H9 (cell line): Measurements from ENCODE around the gene PPP2R2B. TPM values are rescaled to one million over a fixed set of nuclear protein-coding genes. Genes with fewer than 3 reads are reported as not detected.

Experiments used
- DNase-seq: peaks from one replicate; pipeline ENCODE4 v3.0.0-alpha.2; 2017
- H2AFZ ChIP-seq: one replicate; pipeline ENCODE4 v1.6.1; 2013; ENCODE audit warnings: mild to moderate bottlenecking, low read length, control low read depth, moderate library complexity
- H2AK5ac ChIP-seq: 2 replicates; pipeline ENCODE4 v1.6.1; 2013; ENCODE audit warnings: low read length, control low read depth, mixed read lengths; ENCODE audit not compliant: insufficient read length
- H2BK120ac ChIP-seq: one replicate; pipeline ENCODE4 v1.6.1; 2013; ENCODE audit warnings: low read depth, mild to moderate bottlenecking, low read length, control low read depth, inconsistent platforms; ENCODE audit not compliant: poor library complexity, severe bottlenecking
- H2BK12ac ChIP-seq: 2 replicates; pipeline ENCODE4 v1.6.1; 2013; ENCODE audit warnings: low read length, control low read depth, mixed read lengths, low read depth; ENCODE audit not compliant: insufficient read length
- H2BK15ac ChIP-seq: 2 replicates; pipeline ENCODE4 v1.6.1; 2013; ENCODE audit warnings: low read depth, low read length, control low read depth
- H2BK20ac ChIP-seq: one replicate; pipeline ENCODE4 v1.6.1; 2013; ENCODE audit warnings: low read depth, mild to moderate bottlenecking, low read length, control low read depth, inconsistent platforms; ENCODE audit not compliant: poor library complexity, severe bottlenecking
- H2BK5ac ChIP-seq: 2 replicates; pipeline ENCODE4 v1.6.1; 2013; ENCODE audit warnings: low read length, control low read depth, mixed read lengths; ENCODE audit not compliant: insufficient read length
- H3K14ac ChIP-seq: 2 replicates; pipeline ENCODE4 v1.6.1; 2013; ENCODE audit warnings: low read length, control low read depth; ENCODE audit not compliant: insufficient read depth
- H3K18ac ChIP-seq: 2 replicates; pipeline ENCODE4 v1.6.1; 2013; ENCODE audit warnings: low read depth, mild to moderate bottlenecking, mixed read lengths, low read length, control low read depth; ENCODE audit not compliant: insufficient read length
- H3K23ac ChIP-seq: 2 replicates; pipeline ENCODE4 v1.6.1; 2013; ENCODE audit warnings: low read length, control low read depth, mixed read lengths, low read depth; ENCODE audit not compliant: insufficient read length
- H3K23me2 ChIP-seq: 2 replicates; pipeline ENCODE4 v1.6.1; 2013; ENCODE audit warnings: low read depth, mild to moderate bottlenecking, mixed read lengths, low read length, control low read depth; ENCODE audit not compliant: insufficient read length, poor library complexity, severe bottlenecking
- H3K27ac ChIP-seq: 2 replicates; pipeline ENCODE4 v1.5.1; 2013; ENCODE audit warnings: low read length, control low read depth, mixed read lengths, low read depth; ENCODE audit not compliant: insufficient read length
- H3K27me3 ChIP-seq: 2 replicates; pipeline ENCODE4 v1.6.1; 2013; ENCODE audit warnings: low read length, control low read depth, inconsistent platforms; ENCODE audit not compliant: insufficient read depth
- H3K4ac ChIP-seq: 2 replicates; pipeline ENCODE4 v1.6.1; 2013; ENCODE audit warnings: low read depth, mild to moderate bottlenecking, control low read depth, inconsistent platforms, low read length, moderate library complexity
- H3K4me1 ChIP-seq: 2 replicates; pipeline ENCODE4 v1.6.1; 2013; ENCODE audit warnings: low read length, control low read depth, inconsistent platforms; ENCODE audit not compliant: insufficient read depth
- H3K4me2 ChIP-seq: 2 replicates; pipeline ENCODE4 v1.6.1; 2013; ENCODE audit warnings: low read length, control low read depth, mixed read lengths; ENCODE audit not compliant: insufficient read length, insufficient read depth
- H3K56ac ChIP-seq: 2 replicates; pipeline ENCODE4 v1.6.1; 2013; ENCODE audit warnings: low read depth, mild to moderate bottlenecking, mixed read lengths, low read length, control low read depth; ENCODE audit not compliant: insufficient read length
- H3K79me1 ChIP-seq: 2 replicates; pipeline ENCODE4 v1.6.1; 2013; ENCODE audit warnings: low read depth, mild to moderate bottlenecking, moderate library complexity, low read length, control low read depth, inconsistent platforms; ENCODE audit not compliant: insufficient read depth, poor library complexity, severe bottlenecking
- H3K79me2 ChIP-seq: 2 replicates; pipeline ENCODE4 v1.6.1; 2013; ENCODE audit warnings: low read length, control low read depth, inconsistent platforms; ENCODE audit not compliant: insufficient read depth
- H3K9ac ChIP-seq: 2 replicates; pipeline ENCODE4 v1.6.1; 2013; ENCODE audit warnings: low read length, control low read depth, mixed read lengths; ENCODE audit not compliant: insufficient read length; ENCODE audit errors: extremely low read depth
- H3K9me3 ChIP-seq: one replicate; pipeline ENCODE4 v1.6.1; 2013; ENCODE audit warnings: low read depth, low read length, inconsistent platforms; ENCODE audit not compliant: control insufficient read depth
- H3T11ph ChIP-seq: one replicate; pipeline ENCODE4 v1.6.1; 2013; ENCODE audit warnings: mild to moderate bottlenecking, low read length, control low read depth, inconsistent platforms
- H4K20me1 ChIP-seq: one replicate; pipeline ENCODE4 v1.6.1; 2013; ENCODE audit not compliant: control insufficient read depth, insufficient read length, insufficient read depth
- H4K5ac ChIP-seq: 2 replicates; pipeline ENCODE4 v1.6.1; 2013; ENCODE audit warnings: low read depth, mild to moderate bottlenecking, mixed read lengths, low read length, control low read depth; ENCODE audit not compliant: insufficient read length
- H4K8ac ChIP-seq: replicated peaks from 2 replicates; pipeline ENCODE4 v1.6.1; 2013; ENCODE audit warnings: low read length, control low read depth, mixed read lengths, low read depth; ENCODE audit not compliant: insufficient read length
- H4K91ac ChIP-seq: 2 replicates; pipeline ENCODE4 v1.6.1; 2013; ENCODE audit warnings: low read depth, mild to moderate bottlenecking, moderate library complexity, mixed read lengths, low read length, control low read depth; ENCODE audit not compliant: insufficient read length
- H3K27ac Mint-ChIP-seq, 3 experiments: 2 replicates in 2 of 3; 3 replicates in 1 of 3; pipeline ENCODE4 v1.8.0; 2020 to 2021; ENCODE audit warnings: mixed read lengths in 3 of 3, mild to moderate bottlenecking in 1 of 3, moderate library complexity in 1 of 3
- H3K27me3 Mint-ChIP-seq: 2 replicates; pipeline ENCODE4 v1.8.0; 2021; ENCODE audit warnings: low read depth, mild to moderate bottlenecking, moderate library complexity, mixed read lengths
- H3K36me3 Mint-ChIP-seq, 3 experiments: 2 replicates in 2 of 3; 3 replicates in 1 of 3; pipeline ENCODE4 v1.8.0; 2020 to 2021; ENCODE audit warnings: low read depth in 3 of 3, mixed read lengths in 3 of 3; ENCODE audit not compliant: insufficient read depth in 1 of 3
- H3K4me1 Mint-ChIP-seq, 2 experiments: 2 replicates each; pipeline ENCODE4 v1.8.0; 2020; ENCODE audit warnings: mixed read lengths in 2 of 2
- H3K4me3 Mint-ChIP-seq, 2 experiments: 2 replicates in 1 of 2; 3 replicates in 1 of 2; pipeline ENCODE4 v1.8.0; 2020 to 2021; ENCODE audit warnings: mild to moderate bottlenecking in 2 of 2, mixed read lengths in 2 of 2, moderate library complexity in 1 of 2
- H3K9me3 Mint-ChIP-seq, 2 experiments: 2 replicates in 1 of 2; 3 replicates in 1 of 2; pipeline ENCODE4 v1.8.0; 2020; ENCODE audit warnings: mild to moderate bottlenecking in 2 of 2, mixed read lengths in 2 of 2, moderate library complexity in 1 of 2
- CTCF ChIP-seq: fragments of 200-600 bp; sonication (generic); conservative IDR thresholded peaks from 3 replicates; pipeline ENCODE4 v1.8.0; 2021; ENCODE audit warnings: antibody characterized with exemption, mild to moderate bottlenecking
- WGBS: extraction: QIAGEN DNeasy Blood & Tissue Kit; methylation state at CpG from one replicate; pipeline ENCODE4 v1.1.7; 2013; ENCODE audit warnings: missing lambda C conversion rate, low lambda C conversion rate, mixed read lengths; ENCODE audit not compliant: insufficient read length; ENCODE audit errors: extremely low coverage; 5-methylcytosine and 5-hydroxymethylcytosine counted together
- total RNA-seq: library from RNA; stranded (reverse); gene quantifications from 2 replicates; pipeline ENCODE4 v1.2.1, GENCODE V29; 2021

Gene PPP2R2B
- total RNA-seq, 1 experiment from 2014 or later: 14.3 TPM

- H3K4me1 Mint-ChIP-seq: peaks cover 19 to 23% of the 10 kb centered on the region in 2 experiments
- no peak overlapping the region for H3K9ac ChIP-seq
- no CpG with 5 or more reads among the region's 3 CpGs for WGBS
- no peaks in the 10 kb centered on the region for H4K20me1 ChIP-seq
- no peak overlapping the region for H2BK5ac ChIP-seq
- no peak overlapping the region for H2AFZ ChIP-seq
- no peak overlapping the region for H2BK12ac ChIP-seq
- H3K18ac ChIP-seq: no peak overlapping the region
- no peaks in the 10 kb centered on the region for H3K79me2 ChIP-seq
- no peaks in the 10 kb centered on the region for H3K79me1 ChIP-seq
- peaks cover 2% of the 10 kb centered on the region; the same call in 1 of the 2 replicates for H3K4me1 ChIP-seq
- H3K14ac ChIP-seq: no peak overlapping the region
- no peak overlapping the region for H2BK15ac ChIP-seq
- H3K4me3 Mint-ChIP-seq: no peak overlapping the region
- H2BK120ac ChIP-seq: no peak overlapping the region
- no peak overlapping the region for H4K5ac ChIP-seq
- no peak overlapping the region for H3T11ph ChIP-seq
- no peak overlapping the region for H3K4ac ChIP-seq
- no peak overlapping the region for H2BK20ac ChIP-seq
- H3K23me2 ChIP-seq: no peaks in the 10 kb centered on the region
- DNase-seq: no peak
- H4K8ac ChIP-seq: no peak overlapping the region
- no peaks in the 10 kb centered on the region; a peak in 1 of 5 replicates for H3K9me3 Mint-ChIP-seq
- no peaks in the 10 kb centered on the region for H3K27me3 Mint-ChIP-seq
- H3K27me3 ChIP-seq: no peaks in the 10 kb centered on the region
- peaks cover 0 to 17% (median 10%) of the 10 kb centered on the region in 3 experiments; a peak in 5 of 7 replicates for H3K36me3 Mint-ChIP-seq
- H3K27ac ChIP-seq: no peak overlapping the region
- no peak overlapping the region for H2AK5ac ChIP-seq
- H4K91ac ChIP-seq: no peak overlapping the region
- TF ChIP-seq CTCF: no peak
- H3K23ac ChIP-seq: no peak overlapping the region
- no peak overlapping the region for H3K56ac ChIP-seq
- H3K27ac Mint-ChIP-seq: no peak overlapping the region
- no peaks in the 10 kb centered on the region for H3K9me3 ChIP-seq
- no peak overlapping the region for H3K4me2 ChIP-seq
Measured at GRCh38 chr5:146659961-146660360, 218.6 kb downstream of the PPP2R2B start.
